ENCODE data around the gene PM20D2.
A peak's percentile ranks its signal among the peaks of the same experiment; 100 is the strongest.
"Not testable (repeated sequence)": the region's sequence is repeated elsewhere in the genome, so short reads cannot be mapped to it uniquely, and the experiment has no call there.

The PM20D2 gene, protein sequence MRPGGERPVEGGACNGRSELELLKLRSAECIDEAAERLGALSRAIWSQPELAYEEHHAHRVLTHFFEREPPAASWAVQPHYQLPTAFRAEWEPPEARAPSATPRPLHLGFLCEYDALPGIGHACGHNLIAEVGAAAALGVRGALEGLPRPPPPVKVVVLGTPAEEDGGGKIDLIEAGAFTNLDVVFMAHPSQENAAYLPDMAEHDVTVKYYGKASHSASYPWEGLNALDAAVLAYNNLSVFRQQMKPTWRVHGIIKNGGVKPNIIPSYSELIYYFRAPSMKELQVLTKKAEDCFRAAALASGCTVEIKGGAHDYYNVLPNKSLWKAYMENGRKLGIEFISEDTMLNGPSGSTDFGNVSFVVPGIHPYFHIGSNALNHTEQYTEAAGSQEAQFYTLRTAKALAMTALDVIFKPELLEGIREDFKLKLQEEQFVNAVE

DNA sequence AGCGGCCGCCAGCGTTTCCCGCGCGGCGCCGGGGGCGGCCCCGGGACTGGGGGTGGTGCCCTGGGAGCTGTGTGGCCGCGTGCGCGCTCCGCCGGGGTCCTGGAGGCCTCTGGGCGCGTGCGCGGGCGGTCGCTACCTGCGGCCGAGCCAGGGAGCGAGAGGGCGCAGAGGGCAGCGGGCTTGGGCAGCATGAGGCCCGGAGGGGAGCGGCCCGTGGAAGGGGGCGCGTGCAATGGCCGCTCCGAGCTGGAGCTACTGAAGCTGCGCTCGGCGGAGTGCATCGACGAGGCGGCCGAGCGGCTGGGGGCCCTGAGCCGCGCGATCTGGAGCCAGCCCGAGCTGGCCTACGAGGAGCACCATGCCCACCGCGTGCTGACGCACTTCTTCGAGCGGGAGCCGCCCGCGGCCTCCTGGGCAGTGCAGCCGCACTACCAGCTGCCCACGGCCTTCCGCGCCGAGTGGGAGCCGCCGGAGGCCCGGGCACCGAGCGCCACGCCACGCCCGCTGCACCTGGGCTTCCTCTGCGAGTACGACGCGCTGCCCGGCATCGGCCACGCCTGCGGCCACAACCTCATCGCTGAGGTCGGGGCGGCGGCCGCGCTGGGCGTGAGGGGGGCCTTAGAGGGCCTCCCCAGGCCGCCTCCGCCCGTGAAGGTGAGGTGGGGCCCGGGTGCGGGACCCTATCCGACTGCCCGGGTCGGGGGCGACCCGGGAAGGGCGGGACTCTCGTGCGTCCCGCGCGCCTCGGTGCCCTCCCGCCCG lies at the start of gene PM20D2:
Gene PM20D2 (plus strand): TSS at position 100 of the 762 bp plus-strand sequence. CDS start 90 bp downstream, at position 190.
- H3K36me3 ChIP-seq (ENCODE audit: insufficient read depth, low read length), result no peaks in the 10 kb centered on the region
- H3K9me3 ChIP-seq (ENCODE audit: control insufficient read depth, insufficient read depth, low read length), result no peaks in the 10 kb centered on the region
- H3K9ac ChIP-seq (ENCODE audit: low read depth, low read length), result peak within 1 kb of the TSS; percentile 82
- peaks cover 4% of the 10 kb centered on the region; the same call in 1 of the 2 replicates for H3K4me1 ChIP-seq (ENCODE audit: insufficient read depth, low read length)

DNA sequence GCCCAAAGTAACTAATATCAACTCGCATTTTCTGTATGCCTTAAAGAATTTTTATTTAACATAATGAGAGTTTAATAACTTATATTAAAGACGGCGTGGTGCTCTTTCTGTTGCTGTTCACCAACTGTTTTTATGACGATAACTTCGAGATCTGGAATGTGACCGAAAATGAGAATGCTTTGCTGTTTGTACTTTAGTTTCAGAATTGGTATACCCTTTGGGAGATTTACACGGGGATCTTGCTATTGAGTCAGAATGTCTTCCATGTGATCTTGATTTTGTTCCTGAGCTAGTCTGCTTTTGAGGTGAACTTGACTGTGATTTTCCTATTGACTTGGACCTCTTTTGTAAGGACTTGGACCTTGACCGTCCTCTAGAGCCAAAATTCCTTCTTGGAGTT lies 47.4 kb upstream of the PM20D2 start:
- no peaks in the 10 kb centered on the region for H3K9me3 ChIP-seq (ENCODE audit: control insufficient read depth, insufficient read depth, low read length)
- no peak overlapping the region for H3K9ac ChIP-seq (ENCODE audit: low read depth, low read length)
- no peaks in the 10 kb centered on the region for H3K36me3 ChIP-seq (ENCODE audit: insufficient read depth, low read length)
- H3K4me1 ChIP-seq (ENCODE audit: insufficient read depth, low read length), result no peaks in the 10 kb centered on the region

DNA sequence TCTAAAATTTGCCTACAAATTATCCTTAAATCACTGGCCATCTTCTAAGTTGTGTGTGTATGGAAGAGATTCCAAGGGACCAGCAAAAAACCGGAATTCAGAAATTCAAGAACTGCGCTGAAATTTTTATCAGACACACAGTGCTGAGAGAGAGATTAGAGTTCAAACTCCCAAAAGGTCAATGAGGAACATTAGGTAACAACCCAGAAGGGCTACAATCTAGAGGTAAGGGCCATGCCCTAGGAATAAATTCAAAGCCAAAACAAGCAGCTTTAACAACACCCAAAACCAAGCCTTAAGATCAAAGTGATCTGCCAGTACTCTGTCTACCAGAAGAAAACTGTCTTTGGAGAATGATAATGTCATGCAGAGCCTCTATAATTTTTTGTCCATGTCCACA lies 45.7 kb upstream of the PM20D2 start:
- no peaks in the 10 kb centered on the region for H3K9me3 ChIP-seq (ENCODE audit: control insufficient read depth, insufficient read depth, low read length)

DNA sequence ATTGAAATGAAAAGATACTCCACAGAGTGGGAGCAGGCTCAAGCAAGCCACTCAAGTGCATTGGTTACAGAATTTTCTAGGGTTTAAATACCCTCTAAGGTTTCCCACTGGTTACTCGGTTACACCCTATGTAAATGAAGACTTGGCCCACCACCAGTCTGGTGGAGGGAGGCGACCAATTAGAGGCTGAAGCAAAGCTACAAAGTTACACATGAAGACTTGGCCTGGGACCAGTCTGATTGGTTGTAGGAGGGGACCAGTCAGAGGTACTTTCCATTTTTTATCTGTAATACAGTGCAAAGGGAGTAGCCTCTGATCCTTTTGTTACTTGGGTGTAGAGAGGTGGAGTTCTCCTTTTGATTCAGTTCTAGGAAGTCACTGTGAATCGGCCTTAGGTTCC lies 35.6 kb upstream of the PM20D2 start:
- no peaks in the 10 kb centered on the region for H3K9me3 ChIP-seq (ENCODE audit: control insufficient read depth, insufficient read depth, low read length)
- no peaks in the 10 kb centered on the region for H3K36me3 ChIP-seq (ENCODE audit: insufficient read depth, low read length)
- H3K4me1 ChIP-seq (ENCODE audit: insufficient read depth, low read length), result no peaks in the 10 kb centered on the region
- no peak overlapping the region for H3K9ac ChIP-seq (ENCODE audit: low read depth, low read length)

More for the DNA sequence above, 45.7 kb upstream of the PM20D2 start:
- Histone ChIP-seq H3K4me1 (ENCODE audit: insufficient read depth, low read length) (no peaks in the 10 kb centered on the region), H3K9ac (ENCODE audit: low read depth, low read length) (no peak overlapping the region), H3K36me3 (ENCODE audit: insufficient read depth, low read length) (no peaks in the 10 kb centered on the region)

DNA sequence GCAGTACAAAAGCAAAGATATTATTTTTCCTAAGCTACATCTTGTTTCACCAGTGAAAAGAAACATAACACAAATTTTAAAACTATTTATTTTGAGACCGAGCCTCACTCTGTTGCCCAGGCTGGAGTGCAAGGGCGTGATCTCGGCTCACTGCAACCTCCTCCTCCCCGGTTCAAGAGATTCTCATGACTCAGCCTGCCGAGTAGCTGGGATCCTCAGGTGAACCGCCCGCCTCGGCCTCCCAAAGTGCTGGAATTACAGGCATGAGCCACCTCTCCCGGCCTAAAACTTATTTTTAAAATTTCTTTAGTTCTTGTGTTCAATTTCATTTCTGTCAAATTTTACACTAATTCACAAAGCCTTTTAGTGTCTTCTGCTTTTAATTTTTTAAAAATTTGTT lies 33.9 kb upstream of the PM20D2 start:
- no peak overlapping the region for H3K9ac ChIP-seq (ENCODE audit: low read depth, low read length)

DNA sequence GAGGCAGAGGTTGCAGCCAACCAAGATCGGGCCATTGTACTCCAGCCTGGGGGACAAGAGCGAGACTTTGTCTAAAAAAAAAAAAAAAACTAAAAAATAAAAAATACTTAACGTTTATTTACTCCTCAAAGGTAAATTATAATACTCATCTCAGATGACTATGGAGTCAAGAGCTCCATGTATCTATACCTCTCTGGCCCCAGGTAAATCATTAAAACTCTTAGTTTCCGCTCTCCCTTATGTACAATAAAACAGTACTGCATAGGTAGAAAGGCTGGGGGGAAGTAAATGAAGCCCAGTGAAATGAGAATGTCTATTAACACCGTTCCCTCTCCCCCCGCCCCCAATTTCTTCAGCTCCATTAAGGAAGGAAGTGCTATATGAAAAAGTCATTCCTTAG lies 29.2 kb upstream of the PM20D2 start:
- peak overlapping the region; percentile 97; the same call in 1 of the 2 replicates for H3K9ac ChIP-seq (ENCODE audit: low read depth, low read length)
- no peaks in the 10 kb centered on the region for H3K4me1 ChIP-seq (ENCODE audit: insufficient read depth, low read length)
- no peaks in the 10 kb centered on the region for H3K36me3 ChIP-seq (ENCODE audit: insufficient read depth, low read length)
- H3K9me3 ChIP-seq (ENCODE audit: control insufficient read depth, insufficient read depth, low read length), result no peaks in the 10 kb centered on the region

More for the DNA sequence above, 33.9 kb upstream of the PM20D2 start:
- Histone ChIP-seq H3K36me3 (ENCODE audit: insufficient read depth, low read length) (no peaks in the 10 kb centered on the region), H3K9me3 (ENCODE audit: control insufficient read depth, insufficient read depth, low read length) (no peaks in the 10 kb centered on the region), H3K4me1 (ENCODE audit: insufficient read depth, low read length) (no peaks in the 10 kb centered on the region)

DNA sequence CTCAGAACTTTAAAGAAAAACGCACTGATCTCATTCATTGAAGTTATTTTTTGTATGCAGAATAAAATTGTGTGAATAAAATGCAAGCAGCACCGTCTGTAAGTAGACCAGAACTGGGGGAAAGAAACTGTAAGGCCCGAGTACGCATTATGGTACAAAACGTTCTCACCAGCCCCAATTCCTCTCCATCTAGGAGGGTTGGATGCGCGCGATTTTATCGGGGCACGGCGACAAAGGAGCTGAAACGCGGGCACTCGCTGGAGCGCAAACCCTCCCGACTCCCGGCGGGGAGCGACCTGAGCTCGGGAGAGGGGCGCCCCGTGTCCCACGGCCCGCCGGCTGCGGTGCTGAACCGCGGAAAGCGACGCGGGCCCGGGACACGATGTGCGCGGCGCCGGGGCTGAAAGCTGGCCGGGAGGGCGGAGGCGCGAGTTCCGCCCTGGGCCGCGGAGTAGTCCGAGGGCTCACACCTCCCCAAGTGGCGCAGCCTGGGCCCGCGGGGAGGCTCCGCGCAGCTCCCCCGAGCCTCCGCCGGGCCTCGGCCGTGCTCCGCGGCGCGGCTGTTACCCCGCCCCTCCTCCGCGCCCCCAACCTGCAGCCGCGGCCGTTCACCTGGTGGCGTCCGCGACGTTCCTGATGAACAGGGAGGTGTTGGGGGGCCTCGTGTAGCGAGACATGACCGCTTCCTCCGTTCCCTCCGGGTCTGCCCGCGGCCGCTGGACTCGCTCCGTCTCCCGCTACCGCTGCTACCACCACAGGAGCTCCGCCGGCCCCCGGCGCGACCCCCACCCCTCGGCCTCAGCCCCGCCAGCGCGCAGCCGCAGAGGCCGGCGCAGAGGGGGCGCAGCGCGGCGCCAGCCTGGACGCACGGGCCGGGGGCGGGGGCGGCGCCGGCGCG lies 28.4 kb upstream of the PM20D2 start, which contains the start of gene SRSF12:
Gene SRSF12 (minus strand): TSS at position 861 of the 898 bp plus-strand sequence. CDS start 184 bp downstream, at position 677.
- Histone ChIP-seq H3K36me3 (ENCODE audit: insufficient read depth, low read length) (no peaks in the 10 kb centered on the region), H3K9ac (ENCODE audit: low read depth, low read length) (peak within 1 kb of the TSS; percentile 97), H3K9me3 (ENCODE audit: control insufficient read depth, insufficient read depth, low read length) (no peaks in the 10 kb centered on the region), H3K4me1 (ENCODE audit: insufficient read depth, low read length) (no peaks in the 10 kb centered on the region)

DNA sequence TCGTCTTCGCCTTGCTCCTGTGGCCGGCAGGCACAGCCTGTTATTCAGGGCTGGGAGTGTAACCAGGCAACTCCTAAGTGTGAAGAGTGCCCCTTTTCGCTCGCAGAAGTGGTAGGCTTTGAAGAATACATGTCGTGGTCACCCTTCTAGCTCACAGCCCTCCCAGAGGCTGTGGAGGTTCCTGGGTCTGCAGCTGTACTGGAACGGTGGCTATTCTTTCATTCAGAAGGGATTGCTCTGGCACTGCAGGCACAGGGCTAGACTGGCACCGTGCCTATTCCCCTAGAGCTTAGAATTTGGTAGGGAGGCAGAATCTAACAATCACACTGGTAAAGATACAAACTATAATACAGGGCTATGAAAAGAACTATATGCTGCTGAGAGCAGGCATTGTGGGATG lies 26.9 kb upstream of the PM20D2 start:
- Histone ChIP-seq H3K9me3 (ENCODE audit: control insufficient read depth, insufficient read depth, low read length) (no peaks in the 10 kb centered on the region), H3K4me1 (ENCODE audit: insufficient read depth, low read length) (no peaks in the 10 kb centered on the region), H3K9ac (ENCODE audit: low read depth, low read length) (0 out of 2 replicates have a peak overlapping the region, but pooled peaks have one; percentile 97), H3K36me3 (ENCODE audit: insufficient read depth, low read length) (no peaks in the 10 kb centered on the region)

DNA sequence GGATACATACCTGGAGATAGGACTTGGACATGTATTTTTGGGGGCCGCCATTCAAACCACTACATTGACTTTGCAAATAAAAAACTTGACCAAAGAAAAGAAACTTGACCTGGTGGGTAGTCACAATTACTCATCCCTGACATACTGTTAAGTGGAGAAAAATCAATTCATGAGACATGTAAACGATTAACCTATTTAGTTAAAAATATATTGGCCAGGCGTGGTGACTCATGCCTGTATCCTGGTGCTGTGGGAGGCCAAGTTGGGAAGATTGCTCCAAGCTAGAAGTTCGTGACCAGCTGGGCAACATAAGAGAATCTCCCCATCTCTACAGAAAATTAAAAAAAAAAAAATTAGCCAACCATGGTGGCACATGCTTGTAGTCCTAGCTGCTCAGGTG lies 25.5 kb upstream of the PM20D2 start:
- H3K36me3 ChIP-seq (ENCODE audit: insufficient read depth, low read length), result no peaks in the 10 kb centered on the region
- H3K9ac ChIP-seq (ENCODE audit: low read depth, low read length), result no peak overlapping the region
- no peaks in the 10 kb centered on the region for H3K9me3 ChIP-seq (ENCODE audit: control insufficient read depth, insufficient read depth, low read length)
- no peaks in the 10 kb centered on the region for H3K4me1 ChIP-seq (ENCODE audit: insufficient read depth, low read length)

DNA sequence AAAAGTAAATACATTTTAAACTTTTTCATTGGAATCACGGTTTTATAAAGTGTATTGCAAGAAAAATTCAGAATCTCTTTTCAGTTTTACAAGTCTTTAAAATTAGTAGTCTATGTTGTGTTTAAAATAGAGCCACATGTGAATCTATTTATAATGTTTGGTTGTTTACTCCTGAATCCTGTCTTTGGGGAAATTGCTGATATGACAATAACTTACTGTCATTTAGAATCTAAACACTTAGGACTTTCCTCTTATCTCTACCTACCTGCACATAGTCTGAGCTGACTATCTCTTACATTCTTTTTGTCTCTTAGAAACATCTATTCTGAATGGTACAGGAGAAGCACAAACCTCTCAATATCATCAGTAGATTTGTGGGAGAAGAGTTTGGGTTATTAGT lies 23.9 kb upstream of the PM20D2 start:
- Histone ChIP-seq H3K9ac (ENCODE audit: low read depth, low read length) (no peak overlapping the region), H3K9me3 (ENCODE audit: control insufficient read depth, insufficient read depth, low read length) (no peaks in the 10 kb centered on the region), H3K36me3 (ENCODE audit: insufficient read depth, low read length) (no peaks in the 10 kb centered on the region), H3K4me1 (ENCODE audit: insufficient read depth, low read length) (no peaks in the 10 kb centered on the region)

DNA sequence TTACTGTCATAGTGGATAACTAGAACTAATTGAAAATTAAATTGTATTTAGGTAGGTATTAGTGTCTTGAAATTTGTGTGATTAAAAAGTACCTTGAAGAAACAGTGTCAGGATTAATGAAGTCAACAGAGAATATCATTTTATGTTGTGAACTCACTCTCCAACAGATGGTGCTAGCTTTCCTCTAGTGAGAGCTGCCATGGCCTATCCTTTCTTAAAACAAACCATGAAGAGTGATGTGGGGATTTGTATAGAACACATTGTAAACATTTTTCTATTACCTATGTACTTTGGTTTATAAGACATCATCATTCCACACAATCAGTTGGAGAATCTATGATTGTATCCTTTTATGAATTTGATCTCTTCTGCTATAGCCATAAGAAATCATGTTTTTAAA lies 23.2 kb upstream of the PM20D2 start:
- Histone ChIP-seq H3K4me1 (ENCODE audit: insufficient read depth, low read length) (no peaks in the 10 kb centered on the region), H3K9me3 (ENCODE audit: control insufficient read depth, insufficient read depth, low read length) (no peaks in the 10 kb centered on the region), H3K36me3 (ENCODE audit: insufficient read depth, low read length) (no peaks in the 10 kb centered on the region), H3K9ac (ENCODE audit: low read depth, low read length) (no peak overlapping the region)

DNA sequence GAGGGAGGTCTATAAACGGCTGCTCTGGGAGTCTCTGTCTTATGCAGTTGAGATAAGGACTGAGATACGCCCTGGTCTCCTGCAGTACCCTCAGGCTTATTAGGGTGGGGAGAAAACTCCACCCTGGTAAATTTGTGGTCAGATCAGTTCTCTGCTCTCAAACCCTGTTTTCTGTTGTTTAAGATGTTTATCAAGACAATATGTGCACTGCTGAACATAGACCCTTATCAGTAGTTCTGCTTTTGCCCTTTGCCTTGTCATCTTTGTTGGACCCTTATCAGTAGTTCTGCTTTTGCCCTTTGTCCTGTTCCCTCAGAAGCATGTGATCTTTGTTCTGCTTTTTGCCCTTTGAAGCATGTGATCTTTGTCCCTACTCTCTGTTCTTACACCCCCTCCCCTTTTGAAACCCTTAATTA lies 17.6 kb upstream of the PM20D2 start:
- H3K9ac ChIP-seq (ENCODE audit: low read depth, low read length); H3K36me3 ChIP-seq (ENCODE audit: insufficient read depth, low read length); H3K4me1 ChIP-seq (ENCODE audit: insufficient read depth, low read length); H3K9me3 ChIP-seq (ENCODE audit: control insufficient read depth, insufficient read depth, low read length): not testable (repeated sequence)

DNA sequence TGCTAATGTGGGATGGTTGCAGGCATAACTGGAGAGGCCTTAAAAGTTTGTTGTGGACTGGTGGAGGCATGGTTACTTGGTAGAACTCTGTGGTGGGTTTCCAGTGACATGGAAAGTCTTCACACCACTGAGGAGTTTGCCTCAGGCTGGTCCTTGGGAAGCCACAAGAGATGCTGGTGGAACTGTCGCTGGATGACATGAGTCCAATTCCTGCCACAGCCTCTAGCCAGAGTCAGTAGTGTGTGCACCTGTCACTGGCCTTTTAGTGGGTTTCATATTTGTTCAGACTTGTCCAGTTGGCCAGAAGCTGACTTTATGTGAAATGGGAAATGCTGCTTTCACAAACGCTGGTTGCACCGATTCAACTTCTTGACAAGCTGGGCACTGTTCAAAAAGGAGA lies 14.3 kb upstream of the PM20D2 start:
- no peak overlapping the region for H3K9ac ChIP-seq (ENCODE audit: low read depth, low read length)
- H3K36me3 ChIP-seq (ENCODE audit: insufficient read depth, low read length), result no peaks in the 10 kb centered on the region
- peaks cover 5% of the 10 kb centered on the region for H3K4me1 ChIP-seq (ENCODE audit: insufficient read depth, low read length)
- no peaks in the 10 kb centered on the region for H3K9me3 ChIP-seq (ENCODE audit: control insufficient read depth, insufficient read depth, low read length)

DNA sequence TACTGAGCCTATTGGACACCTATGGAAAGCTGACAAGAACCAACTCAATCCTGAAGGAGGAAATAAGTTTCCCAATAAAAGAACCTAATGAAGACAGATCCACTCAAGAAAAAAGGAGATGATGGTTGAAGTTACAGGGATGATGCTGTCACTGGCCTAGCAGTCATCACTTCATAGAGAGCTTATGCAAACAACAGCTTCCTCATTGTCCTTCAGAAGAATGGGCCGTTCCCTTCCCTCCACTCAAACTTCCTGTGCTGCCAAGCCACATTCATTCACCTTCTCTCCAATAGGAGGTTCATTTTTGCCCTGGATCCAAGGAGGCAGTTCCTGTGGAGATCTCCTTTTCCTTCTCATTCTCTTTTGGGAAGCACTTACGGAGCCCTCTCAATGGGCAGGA lies 13.8 kb upstream of the PM20D2 start:
- Histone ChIP-seq H3K36me3 (ENCODE audit: insufficient read depth, low read length) (no peaks in the 10 kb centered on the region), H3K9me3 (ENCODE audit: control insufficient read depth, insufficient read depth, low read length) (no peaks in the 10 kb centered on the region), H3K9ac (ENCODE audit: low read depth, low read length) (no peak overlapping the region)

More for the DNA sequence above, 13.8 kb upstream of the PM20D2 start:
- peaks cover 5% of the 10 kb centered on the region for H3K4me1 ChIP-seq (ENCODE audit: insufficient read depth, low read length)
